Putamen (tissue), 1 donor: Measurements from ENCODE around the gene STARD5.

Experiments
- DNase-seq: peaks from one replicate; pipeline ENCODE4 v3.0.0-alpha.2; 2016; ENCODE audit warnings: low spot score

STARD5 gene

GRCh38 chr15:81274255-81274654, 49.7 kb downstream of the STARD5 start:
- no peak for DNase-seq

GRCh38 chr15:81273855-81274254, 50.1 kb downstream of the STARD5 start:
- no peak for DNase-seq

DNA sequence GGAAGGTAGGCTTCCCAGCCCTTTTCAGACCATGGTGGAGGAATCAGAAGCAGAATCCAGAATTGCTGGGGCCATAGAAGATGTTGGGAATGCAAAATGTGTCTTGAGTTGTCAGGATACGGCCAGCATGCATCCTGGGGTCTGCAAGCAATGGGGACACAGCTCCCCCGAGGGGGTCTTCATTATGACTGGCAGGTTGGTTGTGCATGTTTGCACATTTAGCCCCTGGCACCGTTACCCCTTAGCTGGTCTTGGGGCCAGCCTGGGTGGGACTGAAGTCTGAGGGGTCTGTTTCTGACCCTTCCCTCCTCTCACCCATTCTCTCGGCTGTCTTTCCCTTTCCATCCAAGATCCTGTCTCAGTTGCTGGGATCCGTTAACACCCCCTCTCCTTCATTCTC, 50.7 kb downstream of the STARD5 start:
- DNase-seq = no peak

DNA sequence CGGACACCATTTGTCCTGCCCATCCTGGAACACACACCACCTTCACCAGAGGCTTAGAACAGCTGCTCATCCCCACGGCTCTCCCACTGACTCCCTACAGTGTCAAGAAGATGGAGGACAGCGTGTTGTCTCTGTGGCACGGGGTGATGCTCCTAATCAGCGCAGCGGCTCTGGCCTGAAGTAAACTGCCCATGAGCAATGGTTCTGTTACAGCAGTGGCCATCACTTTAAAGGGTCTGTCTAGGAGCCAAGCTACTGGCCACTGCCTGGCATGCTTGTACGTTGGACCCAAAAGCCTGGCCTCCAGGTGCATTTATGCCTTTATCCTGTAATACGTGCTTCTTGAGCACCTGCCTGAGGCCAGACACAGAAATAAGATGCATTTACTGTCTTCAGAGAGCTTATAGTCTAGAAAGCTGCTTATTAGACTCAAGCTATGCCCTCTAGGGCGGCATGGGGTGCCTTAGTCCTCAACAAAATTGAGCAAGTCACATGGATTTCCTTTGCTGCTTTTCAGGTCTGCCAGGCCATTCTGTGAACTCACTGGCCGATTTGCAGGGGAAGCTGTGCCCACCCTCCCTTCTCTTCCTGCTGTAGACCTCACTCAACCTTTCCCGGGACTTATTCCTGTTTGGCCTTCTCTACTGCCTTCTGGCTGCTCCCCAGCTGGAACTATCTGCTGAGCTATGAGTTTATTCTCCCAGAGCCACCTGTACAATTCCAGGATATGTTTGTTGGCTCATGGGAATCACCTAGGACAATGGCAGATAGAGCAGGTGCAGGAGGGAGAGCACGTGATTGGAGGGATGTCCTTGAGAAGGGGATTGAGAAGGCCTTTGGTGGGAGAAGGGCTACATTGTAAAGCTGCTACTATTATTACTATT, 51.9 kb downstream of the STARD5 start:
- DNase-seq = no peak

- DNase-seq = peak; percentile 80
Observed at GRCh38 chr15:81270781-81271491, 53.0 kb downstream of the STARD5 start.

DNA sequence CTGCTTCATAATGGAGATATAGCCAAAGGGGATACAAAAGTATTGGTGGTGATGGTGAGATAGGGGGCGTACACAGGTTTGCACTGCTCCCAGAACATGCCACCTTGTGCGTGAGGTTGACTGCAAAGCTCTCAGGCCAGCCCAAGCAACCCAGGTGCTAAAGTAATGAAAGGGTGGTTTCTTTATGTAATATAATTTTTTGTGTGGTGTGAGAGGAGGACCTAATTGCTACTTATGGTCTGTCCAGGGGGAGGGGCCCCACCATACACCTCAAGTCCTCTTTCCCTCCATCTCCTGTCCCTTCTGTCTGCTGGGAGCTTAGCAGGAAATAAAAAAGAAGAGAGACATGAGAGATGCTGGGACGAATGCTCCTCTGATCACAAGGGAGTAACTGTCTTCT, 53.8 kb downstream of the STARD5 start:
- no peak for DNase-seq

DNA sequence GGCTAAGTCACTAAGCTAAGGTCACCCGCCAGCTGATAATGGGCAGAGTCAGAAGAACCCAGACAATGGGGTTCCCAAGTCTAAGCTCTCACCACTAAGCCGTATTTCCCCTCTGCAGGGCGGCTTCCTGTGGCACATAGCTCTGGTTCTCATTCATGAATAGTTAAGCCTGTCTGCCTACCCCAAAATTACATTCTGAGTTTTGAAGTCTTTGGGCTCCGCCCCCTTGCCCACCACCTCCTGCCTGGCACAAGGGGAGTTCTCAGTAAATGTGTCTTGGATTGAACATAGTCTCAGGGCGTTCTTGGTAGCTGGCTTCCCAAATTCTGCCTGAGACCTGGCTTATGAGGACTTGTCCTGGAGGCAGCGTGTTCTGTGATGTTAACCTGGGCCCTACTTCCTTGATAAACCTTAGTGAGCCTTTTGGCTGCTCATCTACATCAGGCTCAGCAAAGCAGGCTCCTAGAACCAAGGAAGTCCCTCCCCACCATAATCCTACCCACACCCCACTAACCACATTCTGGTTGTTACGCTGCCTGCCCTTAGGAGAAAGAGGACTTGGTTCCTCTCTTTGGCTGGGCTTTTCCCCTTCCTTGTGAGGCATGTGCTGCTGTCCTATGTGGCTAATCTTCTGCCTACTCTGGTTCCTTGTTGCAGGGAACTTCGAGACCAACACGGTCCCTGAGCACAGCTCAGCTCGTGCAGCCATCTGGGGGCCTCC, 54.9 kb downstream of the STARD5 start:
- DNase-seq = no peak

DNA sequence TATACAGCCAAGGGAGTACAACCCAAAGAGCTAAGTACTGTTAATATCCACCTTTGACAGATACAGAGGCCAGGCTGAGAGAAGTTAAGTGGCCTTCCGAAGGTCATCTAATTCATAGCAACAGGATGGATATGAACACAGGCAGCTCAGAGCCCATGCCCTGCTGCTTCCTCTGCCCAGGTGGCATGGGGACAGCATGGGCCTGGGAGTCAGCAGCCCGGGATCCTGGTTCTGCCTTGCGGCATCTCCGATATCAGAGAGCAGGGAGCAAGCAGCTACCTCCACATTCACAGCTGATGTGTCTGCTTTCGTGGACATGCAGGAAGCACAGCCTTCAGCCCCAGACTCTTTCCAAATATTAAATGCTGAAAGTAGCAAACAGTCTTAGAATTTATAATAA, 55.6 kb downstream of the STARD5 start:
- no peak for DNase-seq

- DNase-seq = peak; percentile 77
Observed at GRCh38 chr15:81265944-81266775, 57.8 kb downstream of the STARD5 start.

DNA sequence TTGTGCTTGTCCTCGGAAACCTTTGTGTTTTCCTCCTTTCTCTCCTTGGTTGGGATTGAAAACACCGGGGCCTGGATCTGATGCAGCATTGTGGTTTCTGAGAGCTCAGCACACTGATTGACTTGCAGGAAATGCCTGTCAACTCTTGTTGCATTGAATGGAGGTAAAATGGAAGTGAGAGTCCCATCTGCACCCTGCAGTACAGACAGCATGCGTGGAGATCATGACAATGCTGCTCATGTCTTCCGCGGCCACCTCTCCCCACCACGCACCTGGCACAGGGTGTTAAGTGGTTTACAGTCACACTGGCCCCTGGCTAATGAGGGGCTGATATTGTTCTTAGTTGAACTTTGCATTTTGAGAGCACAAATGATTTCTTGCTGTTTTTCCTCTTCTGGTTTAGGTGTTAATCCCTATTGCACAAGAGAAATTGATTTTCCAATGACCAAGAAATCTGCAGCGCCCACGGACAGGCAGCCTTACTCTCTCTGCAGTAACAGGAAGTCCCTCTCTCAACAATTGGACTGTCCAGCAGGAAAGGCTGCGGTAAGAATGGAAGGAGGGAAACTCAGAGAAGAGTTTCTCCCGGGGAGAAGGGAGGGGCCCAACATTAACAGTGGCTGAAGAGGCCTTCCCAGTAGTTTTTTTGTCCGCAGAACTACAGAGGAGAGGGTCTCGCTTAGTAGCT, 58.5 kb downstream of the STARD5 start:
- DNase-seq = no peak

GRCh38 chr15:81264072-81264857, 59.7 kb downstream of the STARD5 start:
- DNase-seq = no peak

DNA sequence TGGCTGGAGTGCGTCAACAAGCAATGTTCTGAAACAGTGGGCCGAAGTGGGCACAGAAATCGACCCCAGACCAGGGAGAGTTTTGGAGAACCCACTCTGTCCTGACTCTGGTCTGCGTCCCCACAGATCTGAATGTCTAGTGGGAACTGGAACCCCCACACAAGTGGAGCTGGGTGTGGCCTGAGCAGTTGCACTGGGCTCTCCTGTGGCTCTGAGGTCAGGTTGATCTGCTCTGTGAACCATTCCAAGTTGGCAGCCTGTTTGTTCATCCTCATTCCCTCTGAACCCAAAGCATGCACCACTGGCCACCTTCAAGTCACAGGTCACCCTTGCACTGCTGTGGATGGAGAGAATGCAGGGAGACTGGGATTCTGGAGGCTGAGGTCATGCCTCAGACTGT, 60.5 kb downstream of the STARD5 start:
- DNase-seq = no peak

- DNase-seq = no peak
Observed at GRCh38 chr15:81261172-81261811, 62.6 kb downstream of the STARD5 start.

DNA sequence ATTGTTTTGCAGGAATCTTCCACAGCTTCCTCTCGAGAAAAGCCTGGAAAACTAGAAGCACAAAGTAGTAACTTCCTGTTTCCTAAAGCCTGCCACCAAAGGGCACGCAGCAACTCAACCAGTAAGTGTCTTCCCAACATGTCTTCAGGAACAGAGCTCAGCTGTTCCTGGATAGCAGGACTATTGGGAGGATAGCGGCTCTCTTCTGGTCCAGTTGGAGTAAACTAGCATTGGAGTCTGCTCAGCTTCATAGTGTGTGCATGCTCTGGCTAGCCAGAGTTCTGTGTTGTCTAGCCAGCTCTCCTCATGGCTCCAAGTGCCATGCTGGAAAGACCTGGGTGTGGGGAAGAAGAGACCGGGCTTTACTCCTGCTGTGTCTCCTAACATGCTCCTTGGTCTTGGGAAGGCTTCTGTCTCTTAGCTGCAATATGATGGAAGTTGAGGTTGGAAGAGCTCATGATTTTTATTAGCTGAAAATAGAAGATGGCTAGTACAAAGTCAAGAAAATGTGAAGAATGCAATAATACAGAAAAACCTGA, 64.1 kb downstream of the STARD5 start:
- no peak for DNase-seq
